K562 (cell line): ENCODE results near the gene GPR15. TPM values are rescaled to one million over a fixed set of nuclear protein-coding genes. Genes with fewer than 3 reads are reported as not detected.

Source experiments
- ATAC-seq: fragments of 200-7000 bp; cut with Tn5 transposase; 3 replicates; pipeline ENCODE4 v1.9.1; 2020; ENCODE audit warnings: moderate library complexity
- BruUV-seq: library from RNA; stranded (reverse); fragments of 400-500 nt; replicated peaks from 2 replicates; lab custom pipeline; 2021; lab: Mats Ljungman, UMichigan
- CTCF ChIA-PET: fragments of 300-600 bp; formaldehyde crosslinking; extraction: SDS; loops from one replicate; lab custom pipeline; 2021; ENCODE audit warnings: low intra/inter-chr PET ratio; lab: Yijun Ruan, JAX
- POLR2A ChIA-PET: fragments of 300-600, 350-650 bp; sonication (Branson Sonifier 250); formaldehyde crosslinking; extraction: SDS; loops from one replicate; lab custom pipeline; 2021; ENCODE audit warnings: antibody characterized with exemption, inconsistent platforms; lab: Yijun Ruan, JAX
- DNase-seq, 4 experiments: peaks; one replicate each; pipeline versions ENCODE4 v3.0.0 to v3.0.0-alpha.2; 2011 to 2018; ENCODE audit warnings: low spot score in 3 of 4, mixed read lengths in 3 of 4; ENCODE audit errors: extremely low read depth in 1 of 4
- FAIRE-seq: peaks from 2 replicates; lab custom pipeline; 2011; peaks lifted over from hg19 to GRCh38; lab: Jason Lieb, UNC
- H2AFZ ChIP-seq: 2 replicates; pipeline ENCODE4 v1.6.0; 2011; ENCODE audit warnings: low read depth, low read length, control low read depth, inconsistent platforms
- H3K27ac ChIP-seq: fragments of 200-600 bp; 3 replicates; pipeline ENCODE4 v1.8.0; 2011; ENCODE audit warnings: low read depth, mild to moderate bottlenecking, control low read depth, inconsistent platforms, low read length, moderate library complexity, mixed read lengths; ENCODE audit errors: extremely low read depth
- H3K27me3 ChIP-seq, 2 experiments: fragments of 300-600 bp in 1 of 2; 2 replicates in 1 of 2; 3 replicates in 1 of 2; pipeline versions ENCODE4 v1.6.0 to v1.8.0; 2011; ENCODE audit warnings: inconsistent platforms in 2 of 2, low read length in 2 of 2, mild to moderate bottlenecking in 1 of 2, mixed read lengths in 1 of 2, moderate library complexity in 1 of 2; ENCODE audit not compliant: control insufficient read depth in 2 of 2, insufficient read depth in 2 of 2
- H3K36me3 ChIP-seq: fragments of 300-600 bp; 3 replicates; pipeline ENCODE4 v1.8.0; 2011; ENCODE audit warnings: mild to moderate bottlenecking, low read length, inconsistent platforms; ENCODE audit not compliant: control insufficient read depth, insufficient read depth
- H3K4me1 ChIP-seq, 2 experiments: fragments of 200-600 bp in 1 of 2; replicated peaks in 1 of 2; 2 replicates in 1 of 2; 3 replicates in 1 of 2; pipeline versions ENCODE4 v1.5.1 to v1.8.0; 2011; ENCODE audit warnings: inconsistent platforms in 2 of 2, low read length in 2 of 2, mild to moderate bottlenecking in 1 of 2, mixed read lengths in 1 of 2, moderate library complexity in 1 of 2; ENCODE audit not compliant: control insufficient read depth in 2 of 2, insufficient read depth in 2 of 2
- H3K4me2 ChIP-seq: 2 replicates; pipeline ENCODE4 v1.6.1; 2011; ENCODE audit warnings: low read length, control low read depth, inconsistent platforms, mixed read lengths; ENCODE audit not compliant: insufficient read depth
- H3K4me3 ChIP-seq: fragments of 200-600 bp; sonication (generic), shearing (Covaris generic); 2 replicates; pipeline ENCODE4 v1.5.1; 2016; ENCODE audit warnings: control low read depth, inconsistent platforms
- H3K79me2 ChIP-seq: fragments of 200-600 bp; 3 replicates; pipeline ENCODE4 v1.8.0; 2011; ENCODE audit warnings: low read length, inconsistent platforms; ENCODE audit not compliant: control insufficient read depth, insufficient read depth
- H3K9ac ChIP-seq, 2 experiments: 2 replicates each; pipeline versions ENCODE4 v1.6.0 to v1.6.1; 2011; ENCODE audit warnings: low read depth in 2 of 2, low read length in 2 of 2, control low read depth in 1 of 2, inconsistent platforms in 1 of 2, mild to moderate bottlenecking in 1 of 2, mixed read lengths in 1 of 2; ENCODE audit not compliant: insufficient read depth in 1 of 2
- H3K9me1 ChIP-seq: one replicate; pipeline ENCODE4 v1.6.0; 2011; ENCODE audit warnings: inconsistent platforms, mild to moderate bottlenecking, low read length, moderate library complexity; ENCODE audit not compliant: control insufficient read depth, insufficient read depth
- H3K9me3 ChIP-seq: replicated peaks from 2 replicates; pipeline ENCODE4 v1.5.1; 2011; ENCODE audit warnings: low read depth, low read length, inconsistent platforms; ENCODE audit not compliant: control insufficient read depth, insufficient read depth
- H4K20me1 ChIP-seq: replicated peaks from 2 replicates; pipeline ENCODE4 v1.6.1; 2011; ENCODE audit warnings: low read length, inconsistent platforms, mixed read lengths; ENCODE audit not compliant: control insufficient read depth, insufficient read depth
- GTF2A2 ChIP-seq: IDR thresholded peaks from 2 replicates; pipeline ENCODE4 v1.6.1; 2016; ENCODE audit warnings: mild to moderate bottlenecking, missing genetic modification characterization, missing compliant biosample characterization
- MAZ ChIP-seq, 2 experiments: fragments of 450-650 bp in 1 of 2; sonication (generic) in 1 of 2; formaldehyde crosslinking; IDR thresholded peaks in 1 of 2; conservative IDR thresholded peaks in 1 of 2; 2 replicates each; pipeline versions ENCODE4 v1.4.0 to v1.5.0; 2020; ENCODE audit warnings: mild to moderate bottlenecking in 1 of 2, missing genetic modification reagents in 1 of 2
- PRMT5 ChIP-seq: sonication (generic); formaldehyde crosslinking; IDR thresholded peaks from 2 replicates; pipeline ENCODE4 v1.5.0; 2020; ENCODE audit warnings: missing genetic modification reagents
- SMARCE1 ChIP-seq: fragments of 450-650 bp; IDR thresholded peaks from 2 replicates; pipeline ENCODE4 v1.7.1; 2016; ENCODE audit warnings: mild to moderate bottlenecking
- ZBTB17 ChIP-seq: fragments of 450-650 bp; formaldehyde crosslinking; IDR thresholded peaks from 2 replicates; pipeline ENCODE4 v1.4.0; 2020; ENCODE audit warnings: mild to moderate bottlenecking
- ZNF197 ChIP-seq: fragments of 200-800 bp; sonication (Bioruptor generic); IDR thresholded peaks from 2 replicates; pipeline ENCODE4 v1.6.1; 2016; ENCODE audit warnings: low read depth, missing genetic modification characterization, missing compliant biosample characterization
- ZNF764 ChIP-seq: fragments of 250-450 bp; sonication (Bioruptor Pico); IDR thresholded peaks from 2 replicates; pipeline ENCODE4 v1.4.0; 2020; ENCODE audit warnings: low read depth, mild to moderate bottlenecking, moderate library complexity
- WGBS: fragments of 100-300 bp; shearing (Covaris generic); methylation state at CpG from one replicate; pipeline ENCODE4 v1.1.6; 2016; ENCODE audit warnings: low coverage, mixed read lengths; ENCODE audit not compliant: insufficient coverage; ENCODE audit errors: missing lambda C conversion rate; 5-methylcytosine and 5-hydroxymethylcytosine counted together
- in situ Hi-C: fragments of 300-500 bp; cut with MboI; formaldehyde crosslinking; loops from 4 replicates; pipeline ENCODE4 v1.15.0; 2018; ENCODE audit warnings: inconsistent platforms, mixed read lengths
- intact Hi-C: fragments of 100-400 bp; cut with micrococcal nuclease; formaldehyde crosslinking; loops from 2 replicates; pipeline ENCODE4 v1.14.2; 2022
- polyA plus RNA-seq, 8 experiments: library from polyadenylated mRNA; depleted of rRNA in 4 of 8; stranded (reverse) in 5 of 8; unstranded in 3 of 8; fragments of >200 nt; fragmentation: Nextera tagmentation in 2 of 8; fragmentation: Illumina TruSeq in 1 of 8; extraction: Ambion mirVana in 2 of 8; extraction: Trizol in 1 of 8; gene quantifications; 2 replicates each; pipeline versions ENCODE4 v1.2.1 to v1.2.3, GENCODE V29; 2011 to 2014; ENCODE audit warnings: inconsistent platforms in 1 of 8, missing spikeins in 1 of 8
- total RNA-seq, 7 experiments: library from RNA; depleted of rRNA in 6 of 7; stranded (reverse); fragments of >200 nt in 6 of 7; fragmentation: Illumina TruSeq in 2 of 7; extraction: Trizol in 2 of 7; gene quantifications; 2 replicates each; pipeline versions ENCODE4 v1.2.1 to v1.2.3, GENCODE V29; 2011 to 2021; ENCODE audit warnings: low replicate concordance in 1 of 7
- TF ChIP-seq, protein P1 (sequence below): fragments of 450-650 bp; formaldehyde crosslinking; IDR thresholded peaks from 2 replicates; pipeline ENCODE4 v1.4.0; 2020; ENCODE audit warnings: mild to moderate bottlenecking
- TF ChIP-seq, protein P2 (sequence below): fragments of 450-650 bp; IDR thresholded peaks from 2 replicates; pipeline ENCODE4 v1.6.1; 2016
- TF ChIP-seq, protein P3 (sequence below): fragments of 450-650 bp; IDR thresholded peaks from 2 replicates; pipeline ENCODE4 v1.6.1; 2018; ENCODE audit not compliant: partially characterized antibody

GPR15 gene
- total and polyA plus RNA-seq, 9 of the 15 experiments (the other 6 are each of a cell fraction or from before 2014, with no cell fraction given): 0.13 TPM; not detected in 8

DNA sequence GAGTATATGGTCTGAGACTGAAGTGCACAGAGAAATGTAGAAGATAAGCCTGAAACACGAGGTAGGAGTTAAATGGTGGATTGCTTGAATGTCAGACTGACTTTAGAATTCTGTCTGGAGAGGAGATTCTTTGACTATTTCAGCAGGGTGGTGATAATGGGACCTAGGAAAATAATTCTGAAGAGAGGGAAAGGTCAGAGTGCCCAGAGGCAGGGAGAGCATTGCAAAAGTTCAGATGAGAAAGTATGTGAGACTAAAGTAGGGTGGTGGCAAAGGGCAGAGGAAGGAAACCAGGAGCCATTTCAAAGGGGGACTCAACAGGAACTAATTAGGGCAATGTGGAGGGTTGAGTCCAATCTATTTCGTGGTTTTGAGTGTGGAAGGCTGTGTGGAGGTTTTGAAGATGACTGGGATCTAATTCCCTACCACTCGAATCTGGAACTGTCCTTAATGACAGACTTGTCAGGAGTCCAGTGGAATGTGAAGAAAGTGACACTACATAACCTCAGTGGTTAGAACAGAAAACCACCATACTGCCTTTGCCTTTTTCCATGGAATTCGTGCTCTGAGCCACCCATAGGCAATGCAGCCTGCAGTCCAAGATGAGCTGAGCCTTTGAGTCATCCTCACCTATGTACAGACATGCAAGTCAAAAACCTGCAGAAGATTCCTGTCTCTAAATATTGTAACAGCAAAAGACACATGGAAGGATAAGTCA lies 45.6 kb downstream of the GPR15 start:
- Histone ChIP-seq H3K9ac (no peak overlapping the region), H3K79me2 (peaks cover 21% of the 10 kb centered on the region), H3K4me3 (no peak overlapping the region), H3K36me3 (peaks cover 54% of the 10 kb centered on the region), H2AFZ (no peak overlapping the region), H3K4me2 (no peak overlapping the region), H3K27me3 (no peaks in the 10 kb centered on the region), H4K20me1 (0 out of 2 replicates have a peak, but pooled peaks cover 3% of the 10 kb centered on the region), H3K4me1 (peaks cover 6 to 8% of the 10 kb centered on the region in 2 experiments; a peak in 4 of 5 replicates), H3K27ac (no peak overlapping the region), H3K9me3 (no peaks in the 10 kb centered on the region), H3K9me1 (no peaks in the 10 kb centered on the region)
- WGBS: 50% methylated on average over 4 of the region's 4 CpGs
- intact Hi-C loops: loop anchor here (10.0 kb wide), 1 partner anchor 233 kb away; no protein-coding TSS in a partner anchor
- CTCF ChIA-PET: no interaction called here
- in situ Hi-C loops: no loop called here
- ATAC-seq: no peak
- no TSS peak for BruUV-seq
- no peak for FAIRE-seq
- TF ChIP-seq PRMT5 (CRISPR knock-in tag): no peak
- TF ChIP-seq SMARCE1: no peak
- TF ChIP-seq MAZ (CRISPR knock-in tag; conservative IDR thresholded peaks at IDR 0.05 in 1 of 2, IDR thresholded peaks at IDR 0.05 in 1 of 2): no peak
- no peak for TF ChIP-seq ZNF197
- TF ChIP-seq, protein P1, sequence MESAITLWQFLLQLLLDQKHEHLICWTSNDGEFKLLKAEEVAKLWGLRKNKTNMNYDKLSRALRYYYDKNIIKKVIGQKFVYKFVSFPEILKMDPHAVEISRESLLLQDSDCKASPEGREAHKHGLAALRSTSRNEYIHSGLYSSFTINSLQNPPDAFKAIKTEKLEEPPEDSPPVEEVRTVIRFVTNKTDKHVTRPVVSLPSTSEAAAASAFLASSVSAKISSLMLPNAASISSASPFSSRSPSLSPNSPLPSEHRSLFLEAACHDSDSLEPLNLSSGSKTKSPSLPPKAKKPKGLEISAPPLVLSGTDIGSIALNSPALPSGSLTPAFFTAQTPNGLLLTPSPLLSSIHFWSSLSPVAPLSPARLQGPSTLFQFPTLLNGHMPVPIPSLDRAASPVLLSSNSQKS (CRISPR knock-in tag): no peak
- TF ChIP-seq, protein P2, sequence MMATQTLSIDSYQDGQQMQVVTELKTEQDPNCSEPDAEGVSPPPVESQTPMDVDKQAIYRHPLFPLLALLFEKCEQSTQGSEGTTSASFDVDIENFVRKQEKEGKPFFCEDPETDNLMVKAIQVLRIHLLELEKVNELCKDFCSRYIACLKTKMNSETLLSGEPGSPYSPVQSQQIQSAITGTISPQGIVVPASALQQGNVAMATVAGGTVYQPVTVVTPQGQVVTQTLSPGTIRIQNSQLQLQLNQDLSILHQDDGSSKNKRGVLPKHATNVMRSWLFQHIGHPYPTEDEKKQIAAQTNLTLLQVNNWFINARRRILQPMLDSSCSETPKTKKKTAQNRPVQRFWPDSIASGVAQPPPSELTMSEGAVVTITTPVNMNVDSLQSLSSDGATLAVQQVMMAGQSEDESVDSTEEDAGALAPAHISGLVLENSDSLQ: no peak
- TF ChIP-seq GTF2A2 (tag): no peak
- no peak for TF ChIP-seq ZNF764 (CRISPR knock-in tag)
- no peak for TF ChIP-seq ZBTB17 (CRISPR knock-in tag)
- TF ChIP-seq, protein P3, sequence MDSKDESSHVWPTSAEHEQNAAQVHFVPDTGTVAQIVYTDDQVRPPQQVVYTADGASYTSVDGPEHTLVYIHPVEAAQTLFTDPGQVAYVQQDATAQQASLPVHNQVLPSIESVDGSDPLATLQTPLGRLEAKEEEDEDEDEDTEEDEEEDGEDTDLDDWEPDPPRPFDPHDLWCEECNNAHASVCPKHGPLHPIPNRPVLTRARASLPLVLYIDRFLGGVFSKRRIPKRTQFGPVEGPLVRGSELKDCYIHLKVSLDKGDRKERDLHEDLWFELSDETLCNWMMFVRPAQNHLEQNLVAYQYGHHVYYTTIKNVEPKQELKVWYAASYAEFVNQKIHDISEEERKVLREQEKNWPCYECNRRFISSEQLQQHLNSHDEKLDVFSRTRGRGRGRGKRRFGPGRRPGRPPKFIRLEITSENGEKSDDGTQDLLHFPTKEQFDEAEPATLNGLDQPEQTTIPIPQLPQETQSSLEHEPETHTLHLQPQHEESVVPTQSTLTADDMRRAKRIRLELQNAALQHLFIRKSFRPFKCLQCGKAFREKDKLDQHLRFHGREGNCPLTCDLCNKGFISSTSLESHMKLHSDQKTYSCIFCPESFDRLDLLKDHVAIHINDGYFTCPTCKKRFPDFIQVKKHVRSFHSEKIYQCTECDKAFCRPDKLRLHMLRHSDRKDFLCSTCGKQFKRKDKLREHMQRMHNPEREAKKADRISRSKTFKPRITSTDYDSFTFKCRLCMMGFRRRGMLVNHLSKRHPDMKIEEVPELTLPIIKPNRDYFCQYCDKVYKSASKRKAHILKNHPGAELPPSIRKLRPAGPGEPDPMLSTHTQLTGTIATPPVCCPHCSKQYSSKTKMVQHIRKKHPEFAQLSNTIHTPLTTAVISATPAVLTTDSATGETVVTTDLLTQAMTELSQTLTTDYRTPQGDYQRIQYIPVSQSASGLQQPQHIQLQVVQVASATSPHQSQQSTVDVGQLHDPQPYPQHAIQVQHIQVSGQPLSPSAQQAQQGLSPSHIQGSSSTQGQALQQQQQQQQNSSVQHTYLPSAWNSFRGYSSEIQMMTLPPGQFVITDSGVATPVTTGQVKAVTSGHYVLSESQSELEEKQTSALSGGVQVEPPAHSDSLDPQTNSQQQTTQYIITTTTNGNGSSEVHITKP: no peak
- DNase-seq: no peak
- POLR2A ChIA-PET: interaction anchor here (0.5 kb wide), 1 partner anchor 8 kb away, joined by 4 read pairs; no protein-coding TSS in a partner anchor
